ENCODE results near the gene CD164. TPM values are rescaled to one million over a fixed set of nuclear protein-coding genes. Genes with fewer than 3 reads are reported as not detected.

The CD164 gene
- total and polyA plus RNA-seq, 7 experiments from 2014 or later: 149 to 275 (median 206) TPM

DNA sequence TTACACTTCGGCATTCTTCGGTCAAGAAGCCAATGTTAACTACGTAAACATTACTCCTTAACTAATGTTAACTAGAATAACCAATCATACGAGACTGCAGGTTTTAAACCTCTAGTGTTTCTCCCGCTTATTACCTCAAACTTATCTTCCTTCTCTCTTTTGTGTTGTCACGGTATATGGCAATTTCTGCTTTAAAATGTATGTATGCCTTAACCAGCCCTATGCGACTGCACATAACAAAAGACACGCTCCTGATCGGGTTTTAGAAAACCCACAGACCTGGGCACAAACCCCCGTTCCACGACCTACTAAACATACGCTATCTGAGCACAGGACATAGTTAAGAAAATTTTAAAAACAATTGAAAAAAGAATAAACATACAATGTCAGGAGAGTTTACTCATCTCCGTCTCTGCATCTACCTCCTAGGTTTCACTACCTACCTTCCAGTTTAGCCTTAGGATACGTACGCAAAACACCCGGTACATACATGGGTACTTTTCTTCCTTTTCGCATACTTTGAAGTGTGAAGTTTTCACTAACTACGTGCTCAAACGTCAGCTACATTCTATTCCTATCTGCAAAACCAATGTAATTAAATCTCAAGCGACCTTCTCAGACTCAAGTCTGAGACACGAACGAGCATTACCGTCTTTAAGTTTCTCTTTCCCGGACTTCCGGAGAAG lies 1.1 kb downstream of the CD164 start:
- H3K36me3 ChIP-seq (ENCODE audit: control insufficient read depth in 2 of 3, insufficient read depth in 3 of 3, low read length in 3 of 3): peaks cover 7 to 16% (median 9%) of the 10 kb centered on the region in 3 experiments
- ChIA-PET CTCF (interaction anchor here (6.0 kb wide), 1 partner anchor 194 kb away, joined by 94 read pairs; no protein-coding TSS in a partner anchor), POLR2A (interaction anchor here (0.6 to 4.4 kb wide), 11 partner anchors 8 to 1493 kb away, joined by 3 to 47 read pairs (median 19); partner anchors contain the start of genes AK9, CEP57L1, FIG4 and MICAL1)
- H3K4me1 ChIP-seq (ENCODE audit: control insufficient read depth in 2 of 2, insufficient read depth in 2 of 2, low read length in 2 of 2): peaks cover 31 to 32% of the 10 kb centered on the region in 2 donors
- Mint-ChIP-seq H3K4me1 (peaks cover 40 to 74% (median 63%) of the 10 kb centered on the region in 7 donors), H3K27ac (peak overlapping the region; percentile 90 to 99 (median 94)), H3K9me3 (peaks cover 0 to 4% (median 0%) of the 10 kb centered on the region in 11 donors), H3K4me3 (peak overlapping the region; percentile 88 to 99 (median 96)), H3K27me3 (peaks cover 0 to 7% (median 0%) of the 10 kb centered on the region in 5 donors), H3K36me3 (peaks cover 2 to 33% (median 20%) of the 10 kb centered on the region in 5 donors)
- H3K27ac ChIP-seq (ENCODE audit: low read depth, low read length): peak overlapping the region; percentile 95
- intact Hi-C loops (cut with micrococcal nuclease): loop anchor here (1.0 to 5.0 kb wide), 13 partner anchors 8 to 1664 kb away; partner anchors contain the start of genes SCML4 (in 2 of the 2), AK9 (in 1 of the 2), FIG4 (in 1 of the 2) and OSTM1 (in 1 of the 2)
- H3K9me3 ChIP-seq (ENCODE audit: control insufficient read depth in 2 of 3, low read length in 3 of 3): no peaks in the 10 kb centered on the region
- DNase-seq (peak in 3 of 9 donors; percentile 70 to 77 (median 76)), ATAC-seq (peak; percentile 6)
- peak overlapping the region; percentile 89 for H3K4me3 ChIP-seq (ENCODE audit: low read length)
- H3K27me3 ChIP-seq (ENCODE audit: control insufficient read depth in 2 of 2, insufficient read depth in 2 of 2, low read length in 2 of 2): no peaks in the 10 kb centered on the region

GRCh38 chr6:109379711-109380110 lies 2.6 kb downstream of the CD164 start:
- DNase-seq (no peak), ATAC-seq (no peak)
- Mint-ChIP-seq H3K27me3 (peaks cover 0 to 2% (median 0%) of the 10 kb centered on the region in 5 donors), H3K27ac (peak overlapping the region; percentile 65 to 99 (median 92)), H3K4me3 (peak overlapping the region; percentile 85 to 99 (median 90)), H3K4me1 (peaks cover 40 to 74% (median 66%) of the 10 kb centered on the region in 7 donors), H3K9me3 (peaks cover 0 to 4% (median 0%) of the 10 kb centered on the region in 11 donors), H3K36me3 (peaks cover 6 to 36% (median 28%) of the 10 kb centered on the region in 5 donors)
- Histone ChIP-seq H3K36me3 (ENCODE audit: control insufficient read depth in 2 of 3, insufficient read depth in 3 of 3, low read length in 3 of 3) (peaks cover 16 to 31% (median 17%) of the 10 kb centered on the region in 3 experiments), H3K4me3 (ENCODE audit: low read length) (peak overlapping the region; percentile 89), H3K9me3 (ENCODE audit: control insufficient read depth in 2 of 3, low read length in 3 of 3) (no peaks in the 10 kb centered on the region), H3K4me1 (ENCODE audit: control insufficient read depth in 2 of 2, insufficient read depth in 2 of 2, low read length in 2 of 2) (peaks cover 32 to 36% of the 10 kb centered on the region in 2 donors), H3K27ac (ENCODE audit: low read depth, low read length) (peak overlapping the region; percentile 95), H3K27me3 (ENCODE audit: control insufficient read depth in 2 of 2, insufficient read depth in 2 of 2, low read length in 2 of 2) (no peaks in the 10 kb centered on the region)
- intact Hi-C loops (cut with micrococcal nuclease): loop anchor here (2.0 to 5.0 kb wide), 11 partner anchors 13 to 1662 kb away; partner anchors contain the start of genes SCML4 (in 2 of the 2), OSTM1 (in 1 of the 2) and RPF2 (in 1 of the 2)
- CTCF ChIA-PET: interaction anchor here (0.9 kb wide), 1 partner anchor 18 kb away, joined by 3 read pairs; no protein-coding TSS in a partner anchor
- POLR2A ChIA-PET: interaction anchor here (1.2 to 1.5 kb wide), 3 partner anchors 9 to 112 kb away, joined by 4 to 7 read pairs (median 5); partner anchors contain the start of gene SMPD2

GRCh38 chr6:109377717-109378116 lies 4.5 kb downstream of the CD164 start:
- intact Hi-C loops (cut with micrococcal nuclease): no loop called here
- CTCF ChIA-PET: interaction anchor here (1.2 kb wide), 2 partner anchors 190 to 328 kb away, joined by 3 to 5 read pairs; no protein-coding TSS in a partner anchor
- H3K27me3 Mint-ChIP-seq: no peaks in the 10 kb centered on the region
- Histone ChIP-seq H3K4me1 (ENCODE audit: control insufficient read depth in 2 of 2, insufficient read depth in 2 of 2, low read length in 2 of 2) (peaks cover 41 to 52% of the 10 kb centered on the region in 2 donors), H3K27ac (ENCODE audit: low read depth, low read length) (no peak overlapping the region), H3K4me3 (ENCODE audit: low read length) (no peak overlapping the region), H3K27me3 (ENCODE audit: control insufficient read depth in 2 of 2, insufficient read depth in 2 of 2, low read length in 2 of 2) (no peaks in the 10 kb centered on the region), H3K9me3 (ENCODE audit: control insufficient read depth in 2 of 3, low read length in 3 of 3) (no peaks in the 10 kb centered on the region), H3K36me3 (ENCODE audit: control insufficient read depth in 2 of 3, insufficient read depth in 3 of 3, low read length in 3 of 3) (peaks cover 20 to 48% (median 24%) of the 10 kb centered on the region in 3 experiments)
- H3K4me1 Mint-ChIP-seq: peaks cover 51 to 79% (median 72%) of the 10 kb centered on the region in 7 donors
- H3K9me3 Mint-ChIP-seq: peaks cover 0 to 4% (median 0%) of the 10 kb centered on the region in 11 donors
- peaks cover 13 to 53% (median 46%) of the 10 kb centered on the region in 5 donors for H3K36me3 Mint-ChIP-seq
- ATAC-seq: no peak
- POLR2A ChIA-PET: interaction anchor here (0.9 kb wide), 1 partner anchor 14 kb away, joined by 3 read pairs; no protein-coding TSS in a partner anchor
- H3K4me3 Mint-ChIP-seq: peak overlapping the region; percentile 26 to 90 (median 69)
- no peak for DNase-seq
- H3K27ac Mint-ChIP-seq: peak overlapping the region in 6 of 9 donors; percentile 2 to 90 (median 61)

GRCh38 chr6:109374326-109374892 lies 7.9 kb downstream of the CD164 start:
- H3K36me3 Mint-ChIP-seq: peaks cover 18 to 61% (median 56%) of the 10 kb centered on the region in 5 donors
- intact Hi-C loops (cut with micrococcal nuclease): no loop called here
- no peak for ATAC-seq
- peak overlapping the region; percentile 1 to 91 (median 38) for H3K27ac Mint-ChIP-seq
- DNase-seq: no peak
- H3K4me1 Mint-ChIP-seq: peaks cover 50 to 89% (median 87%) of the 10 kb centered on the region in 7 donors
- Histone ChIP-seq H3K4me3 (ENCODE audit: low read length) (no peak overlapping the region), H3K9me3 (ENCODE audit: control insufficient read depth in 2 of 3, low read length in 3 of 3) (no peaks in the 10 kb centered on the region), H3K4me1 (ENCODE audit: control insufficient read depth in 2 of 2, insufficient read depth in 2 of 2, low read length in 2 of 2) (peaks cover 35 to 43% of the 10 kb centered on the region in 2 donors), H3K27ac (ENCODE audit: low read depth, low read length) (no peak overlapping the region), H3K27me3 (ENCODE audit: control insufficient read depth in 2 of 2, insufficient read depth in 2 of 2, low read length in 2 of 2) (no peaks in the 10 kb centered on the region), H3K36me3 (ENCODE audit: control insufficient read depth in 2 of 3, insufficient read depth in 3 of 3, low read length in 3 of 3) (peaks cover 24 to 64% (median 35%) of the 10 kb centered on the region in 3 experiments)
- H3K4me3 Mint-ChIP-seq: peak overlapping the region in 8 of 10 donors; percentile 1 to 58 (median 24)
- H3K27me3 Mint-ChIP-seq: no peaks in the 10 kb centered on the region
- POLR2A ChIA-PET: interaction anchor here (0.7 to 3.4 kb wide), 3 partner anchors 9 to 90 kb away, joined by 3 to 22 read pairs (median 3); partner anchors contain the start of gene CD164
- peaks cover 0 to 1% (median 0%) of the 10 kb centered on the region in 11 donors for H3K9me3 Mint-ChIP-seq
- CTCF ChIA-PET: no interaction called here

DNA sequence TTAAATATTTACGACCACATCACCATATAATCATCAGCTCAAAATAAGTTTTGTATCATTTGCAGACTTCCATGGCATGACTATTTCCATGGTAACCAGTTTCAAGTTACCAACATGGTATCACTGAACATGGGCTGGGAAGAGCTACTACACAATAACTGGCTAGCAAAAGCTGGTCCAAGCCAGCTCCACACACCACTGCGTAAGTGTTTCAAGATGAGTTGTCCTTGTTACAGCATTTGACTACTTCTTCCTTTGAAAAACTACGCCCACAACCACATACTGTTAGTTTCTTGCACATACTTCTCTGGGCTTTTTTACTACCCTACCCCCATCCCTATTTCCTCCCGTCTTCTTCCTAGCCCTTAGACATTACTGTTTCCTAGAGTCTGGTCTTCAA lies 8.5 kb downstream of the CD164 start:
- H3K27ac ChIP-seq (ENCODE audit: low read depth, low read length): no peak overlapping the region
- POLR2A ChIA-PET: interaction anchor here (0.6 to 3.4 kb wide), 5 partner anchors 9 to 292 kb away, joined by 3 to 22 read pairs (median 3); partner anchors contain the start of genes CD164, CEP57L1 and SESN1
- H3K27ac Mint-ChIP-seq: peak overlapping the region; percentile 18 to 91 (median 32)
- ATAC-seq: peak; percentile 78
- intact Hi-C loops (cut with micrococcal nuclease): loop anchor here (1.0 kb wide), 2 partner anchors 8 to 9 kb away; partner anchors contain the start of gene CD164 (in 1 of the 2)
- H3K27me3 Mint-ChIP-seq: no peaks in the 10 kb centered on the region
- no peaks in the 10 kb centered on the region for H3K27me3 ChIP-seq (ENCODE audit: control insufficient read depth in 2 of 2, insufficient read depth in 2 of 2, low read length in 2 of 2)
- CTCF ChIA-PET: no interaction called here
- H3K4me1 ChIP-seq (ENCODE audit: control insufficient read depth in 2 of 2, insufficient read depth in 2 of 2, low read length in 2 of 2): peaks cover 29 to 38% of the 10 kb centered on the region in 2 donors
- peaks cover 24 to 69% (median 35%) of the 10 kb centered on the region in 3 experiments for H3K36me3 ChIP-seq (ENCODE audit: control insufficient read depth in 2 of 3, insufficient read depth in 3 of 3, low read length in 3 of 3)
- H3K4me3 Mint-ChIP-seq: peak overlapping the region in 8 of 10 donors; percentile 1 to 58 (median 27)
- DNase-seq: peak in 1 of 9 donors; percentile 44
- H3K9me3 ChIP-seq (ENCODE audit: control insufficient read depth in 2 of 3, low read length in 3 of 3): no peaks in the 10 kb centered on the region
- H3K9me3 Mint-ChIP-seq: peaks cover 0 to 1% (median 0%) of the 10 kb centered on the region in 11 donors
- H3K36me3 Mint-ChIP-seq: peaks cover 18 to 62% (median 53%) of the 10 kb centered on the region in 5 donors
- no peak overlapping the region for H3K4me3 ChIP-seq (ENCODE audit: low read length)
- peaks cover 44 to 85% (median 81%) of the 10 kb centered on the region in 7 donors for H3K4me1 Mint-ChIP-seq

Measured in naive thymus-derived CD4-positive, alpha-beta T cell (primary cell).